Stomach (tissue), 4 donors: Measurements from ENCODE around the gene ACTMAP.

Experiments
- CTCF ChIP-seq, 7 experiments: fragments of 450-650 bp in 4 of 7; fragments of 200-600 bp in 3 of 7; sonication (generic) in 3 of 7; IDR thresholded peaks; one replicate each; pipeline ENCODE4 v1.5.1; 2016 to 2019; ENCODE audit warnings: antibody characterized with exemption in 7 of 7, control low read depth in 2 of 7, mild to moderate bottlenecking in 1 of 7
- POLR2AphosphoS5 ChIP-seq, 3 donors: sonication (generic); formaldehyde crosslinking; IDR thresholded peaks; one replicate each; pipeline ENCODE4 v1.6.1; 2016; ENCODE audit warnings: antibody characterized with exemption in 3 of 3

GRCh38 chr19:40709817-40710216, 40.5 kb downstream of the ACTMAP start:
- TF ChIP-seq CTCF (IDR thresholded peaks at IDR 0.05) (no peak), POLR2AphosphoS5 (IDR thresholded peaks at IDR 0.05) (no peak)
